HG03060 (cell line): ENCODE results near the gene ALKAL2.

Experiments
- ATAC-seq: cut with Tn5 transposase; IDR thresholded peaks from one replicate; pipeline ENCODE4 v1.9.1; 2021; ENCODE audit warnings: low read depth, moderate number of reproducible peaks; ENCODE audit not compliant: unreplicated experiment

Gene ALKAL2

DNA sequence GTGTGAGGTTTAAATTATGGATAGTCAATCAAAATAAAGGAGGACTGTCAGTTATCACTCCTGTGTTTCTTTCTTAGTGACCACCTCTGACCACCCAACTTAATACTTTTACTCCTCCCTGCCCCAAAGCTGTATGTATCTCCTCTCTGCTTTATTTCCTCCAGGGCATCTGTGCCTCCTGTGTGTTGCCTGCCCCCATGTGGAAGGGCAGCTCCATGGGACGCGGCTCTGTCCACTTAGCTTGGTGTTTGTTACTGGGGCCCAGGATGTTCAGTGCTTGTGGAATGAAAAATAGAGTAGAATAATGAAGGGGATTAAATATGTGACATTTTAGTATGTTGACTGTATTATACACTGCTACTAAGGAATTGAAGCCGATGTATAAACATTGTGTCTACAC, 13.4 kb downstream of the ALKAL2 start:
- ATAC-seq, result no peak

DNA sequence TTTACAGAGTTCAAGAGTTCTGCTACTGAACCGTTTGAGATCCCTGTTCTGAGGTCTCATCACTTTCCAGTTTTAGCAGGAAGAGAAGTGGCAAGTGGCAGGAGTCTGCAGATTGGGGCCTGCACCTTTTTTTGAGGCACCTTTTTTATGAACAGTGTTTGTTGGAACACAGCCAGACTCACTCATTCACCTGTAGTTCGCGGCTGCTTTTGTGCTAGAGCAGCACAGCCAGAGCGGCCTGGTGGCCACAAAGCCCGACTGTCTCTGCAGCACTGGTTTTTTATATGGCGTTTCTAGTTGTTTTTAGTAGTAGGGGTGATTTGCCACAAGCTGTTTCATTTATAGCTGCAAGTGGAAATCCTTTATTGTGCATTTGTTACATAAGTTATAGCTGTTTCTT, 14.6 kb downstream of the ALKAL2 start:
- no peak for ATAC-seq

GRCh38 chr2:271917-272316, 16.0 kb downstream of the ALKAL2 start:
- no peak for ATAC-seq

DNA sequence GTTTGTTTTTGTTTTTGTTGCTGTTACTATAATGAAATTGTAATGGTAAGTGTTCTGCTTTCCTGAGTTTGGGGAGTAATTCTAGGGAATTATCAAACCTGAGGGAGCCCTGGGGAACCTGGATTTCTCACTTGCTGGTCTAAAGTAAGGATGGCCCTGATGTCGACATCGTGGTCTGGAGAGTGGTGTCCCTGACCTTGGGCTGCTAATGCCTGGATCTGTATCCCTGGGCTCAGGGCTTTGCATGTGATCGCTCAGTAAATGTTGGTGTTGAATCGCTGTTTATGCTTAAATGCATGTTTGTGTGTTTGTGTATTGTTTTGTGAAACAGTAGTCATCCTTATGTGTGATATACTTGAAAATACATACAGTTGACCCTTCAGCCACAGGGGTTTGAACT, 17.0 kb downstream of the ALKAL2 start:
- no peak for ATAC-seq

GRCh38 chr2:269356-270030, 18.4 kb downstream of the ALKAL2 start:
- ATAC-seq, result no peak

DNA sequence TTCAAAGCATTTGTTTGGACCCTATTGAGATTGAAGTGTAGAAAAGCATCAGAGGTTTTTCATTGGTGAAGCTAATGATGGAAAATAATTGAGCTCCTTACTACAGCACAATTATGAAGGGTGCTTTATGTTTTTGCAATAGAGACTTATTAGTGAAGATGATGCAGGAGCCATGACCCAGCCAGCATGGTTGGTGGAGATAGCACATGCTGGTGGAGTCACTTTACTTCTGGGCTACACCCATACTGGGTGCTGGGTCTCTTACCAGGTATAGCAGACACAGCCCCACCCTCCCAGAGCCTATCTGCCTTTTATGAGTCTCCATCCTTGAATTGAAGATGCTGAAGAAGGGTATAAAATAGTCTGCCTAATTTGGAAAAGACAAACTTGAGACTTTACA, 19.6 kb downstream of the ALKAL2 start:
- no peak for ATAC-seq

DNA sequence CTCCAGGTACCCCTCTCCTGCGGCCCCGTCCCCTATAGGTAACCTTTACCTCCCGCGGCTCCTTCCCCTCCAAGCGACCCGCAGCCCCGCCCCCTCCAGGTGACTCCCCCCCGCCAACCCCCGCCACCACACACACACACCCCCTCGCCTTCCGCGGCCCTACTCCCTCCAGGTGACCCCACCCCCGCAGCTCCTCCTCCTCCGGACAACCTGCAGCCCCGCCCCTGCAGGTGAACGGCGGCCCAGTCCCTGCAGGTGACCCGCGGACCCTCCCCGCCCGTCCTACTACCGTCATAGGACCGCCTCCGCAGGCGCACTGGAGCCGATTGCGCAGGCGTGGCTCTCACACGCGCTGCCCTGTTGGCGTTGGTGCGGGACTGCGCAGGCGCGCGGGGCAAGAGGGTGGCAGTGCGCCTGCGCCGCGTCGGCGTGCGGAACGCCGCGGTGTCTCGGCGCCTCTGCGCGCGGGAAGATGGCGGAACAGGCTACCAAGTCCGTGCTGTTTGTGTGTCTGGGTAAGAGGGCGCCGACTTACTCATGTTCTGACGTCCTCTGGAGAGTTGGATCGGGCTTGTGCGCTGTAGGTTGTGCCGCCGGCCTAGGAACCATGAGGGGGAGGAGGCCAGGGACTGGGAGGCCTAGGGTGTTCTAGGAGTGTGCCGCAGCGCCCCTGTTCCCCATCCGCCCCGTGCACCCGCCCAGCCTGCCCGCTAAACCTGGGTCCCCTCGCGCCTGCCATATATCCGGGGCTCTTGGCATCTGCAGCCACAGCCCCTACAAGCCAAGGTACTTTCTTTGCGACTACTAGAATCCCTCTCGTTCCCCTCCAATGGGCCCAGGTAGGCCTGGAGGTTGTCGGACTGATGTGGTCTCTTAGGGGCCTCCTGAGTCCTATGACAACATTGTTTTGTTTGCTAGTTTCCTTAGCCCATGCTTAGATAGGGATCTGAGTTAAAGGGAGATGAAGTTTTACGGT, 23.1 kb downstream of the ALKAL2 start, which contains the start of gene ACP1:
TSS of gene ACP1 (plus strand) at position 455 of the 976 bp plus-strand sequence. CDS start at position 473, 18 bp downstream.
- peak; percentile 59 for ATAC-seq

DNA sequence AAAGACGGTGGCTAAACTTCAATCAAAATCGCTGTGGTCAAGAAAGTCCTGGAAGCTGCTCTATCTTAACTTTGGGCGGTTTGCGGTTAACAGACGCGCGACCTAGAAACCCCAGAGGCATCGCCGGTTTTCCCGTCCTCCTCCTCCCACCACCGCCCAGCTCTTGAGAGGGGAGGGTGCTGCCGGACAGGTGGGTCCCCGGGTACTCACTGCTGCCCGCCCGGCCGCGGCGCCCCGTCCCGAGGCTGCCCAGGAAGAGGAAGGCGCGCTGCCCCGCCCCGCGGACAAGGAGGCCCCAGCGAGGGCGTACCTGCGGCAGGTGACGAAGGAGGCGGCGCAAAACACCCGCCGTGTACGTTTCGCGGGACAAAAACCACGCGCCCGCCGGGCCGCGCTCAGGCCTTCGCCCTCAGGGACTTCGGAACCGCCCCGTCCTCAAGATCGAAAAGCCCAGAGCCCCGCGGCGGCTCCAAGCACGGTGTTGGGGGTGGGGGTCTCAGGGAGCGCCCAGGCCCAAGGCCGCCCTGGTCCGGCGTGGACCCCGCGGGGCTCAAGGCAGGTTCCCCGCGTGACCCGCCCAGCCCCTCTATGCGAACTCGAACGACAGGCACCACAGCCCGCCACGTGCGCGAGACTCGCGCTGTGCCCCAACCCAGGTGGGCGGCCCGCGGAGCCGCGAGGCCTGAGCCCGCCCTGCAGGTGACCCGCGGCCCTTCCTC, 24.0 kb downstream of the ALKAL2 start, which contains the start of gene SH3YL1:
TSS of gene SH3YL1 (minus strand) at position 259 of the 719 bp plus-strand sequence. CDS start at position 211, 48 bp downstream.
- no peak for ATAC-seq

DNA sequence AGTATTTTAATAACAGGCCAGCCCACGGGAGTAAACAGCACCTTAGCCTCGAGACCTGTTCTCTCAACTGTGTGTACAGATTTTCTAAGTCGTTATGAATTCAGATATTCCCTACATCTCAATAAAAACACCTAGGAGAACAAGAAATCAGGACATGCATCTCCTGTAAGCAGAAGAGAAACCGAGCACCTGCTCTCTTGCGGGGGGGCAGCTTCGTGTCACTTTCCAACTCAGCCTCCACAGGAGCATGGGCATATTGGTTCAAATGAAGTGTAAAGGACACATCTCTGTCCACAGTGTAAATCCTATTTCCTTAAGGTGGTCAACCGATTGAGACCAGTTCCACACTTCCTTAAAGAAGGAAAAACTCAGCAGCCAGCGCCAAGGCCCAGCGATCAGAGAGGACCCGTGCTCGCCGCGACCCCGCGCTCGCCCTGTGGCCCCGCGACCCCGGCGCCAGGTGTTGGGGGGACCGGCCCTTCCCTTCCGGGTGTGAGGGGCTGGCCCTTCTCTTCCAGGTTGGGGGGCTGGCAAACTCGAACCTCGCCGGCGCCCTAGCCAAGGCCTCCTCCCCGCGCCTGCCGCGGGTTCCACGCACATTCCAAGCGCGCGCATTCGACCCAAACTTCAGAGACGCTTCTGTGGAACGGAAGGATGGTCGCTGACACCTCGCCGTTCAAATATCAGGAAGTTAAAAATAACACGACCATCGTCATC, 24.7 kb downstream of the ALKAL2 start:
- ATAC-seq, result no peak

- no peak for ATAC-seq
Observed at GRCh38 chr2:262117-262516, 25.8 kb downstream of the ALKAL2 start.

- no peak for ATAC-seq
Observed at GRCh38 chr2:260507-261161, 27.3 kb downstream of the ALKAL2 start.

DNA sequence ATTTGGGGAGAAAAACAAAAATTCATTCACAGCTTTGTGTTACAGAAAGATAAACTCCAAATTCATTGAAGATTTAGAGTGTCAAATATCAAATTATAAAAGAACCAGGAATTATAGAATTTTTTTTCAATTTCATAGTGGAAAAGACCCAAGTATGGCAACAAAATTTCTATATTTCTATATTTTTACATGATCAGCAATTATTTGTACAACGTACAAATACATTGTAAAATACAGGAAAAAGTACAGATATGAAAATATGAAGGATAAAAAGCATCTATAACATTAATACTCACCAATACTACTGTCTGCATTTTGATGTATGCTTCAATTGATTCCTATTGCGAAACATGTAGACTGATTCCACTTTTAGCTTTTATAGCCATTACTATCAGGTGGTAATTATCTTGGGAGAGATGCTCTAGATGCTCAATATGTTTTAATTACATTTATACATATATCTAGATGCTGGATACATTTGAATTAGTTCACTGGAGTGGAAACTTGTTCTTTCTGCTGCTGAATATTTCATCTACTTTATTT, 28.0 kb downstream of the ALKAL2 start:
- ATAC-seq, result no peak

DNA sequence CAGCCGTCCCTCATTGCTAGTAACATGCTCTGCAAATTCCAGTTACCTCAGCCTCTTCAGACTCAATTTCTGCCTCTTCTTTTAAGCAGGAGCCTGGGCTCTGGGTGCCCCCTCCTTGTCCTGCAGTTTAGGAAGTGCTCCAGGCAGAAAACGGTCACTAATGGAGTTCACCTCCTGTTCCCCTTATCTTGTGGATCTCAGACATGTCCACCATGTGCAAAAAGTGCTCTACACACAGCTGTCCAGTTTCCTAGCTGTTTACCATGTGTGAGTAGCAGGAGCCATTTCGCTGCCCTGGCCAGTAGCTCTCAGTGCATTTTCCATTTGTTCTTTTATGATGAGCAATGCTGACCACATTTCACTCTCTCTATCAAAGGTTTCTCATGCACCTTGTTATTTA, 29.0 kb downstream of the ALKAL2 start:
- no peak for ATAC-seq

GRCh38 chr2:257842-258241, 30.0 kb downstream of the ALKAL2 start:
- ATAC-seq, result no peak

GRCh38 chr2:257429-257828, 30.5 kb downstream of the ALKAL2 start:
- ATAC-seq, result no peak

DNA sequence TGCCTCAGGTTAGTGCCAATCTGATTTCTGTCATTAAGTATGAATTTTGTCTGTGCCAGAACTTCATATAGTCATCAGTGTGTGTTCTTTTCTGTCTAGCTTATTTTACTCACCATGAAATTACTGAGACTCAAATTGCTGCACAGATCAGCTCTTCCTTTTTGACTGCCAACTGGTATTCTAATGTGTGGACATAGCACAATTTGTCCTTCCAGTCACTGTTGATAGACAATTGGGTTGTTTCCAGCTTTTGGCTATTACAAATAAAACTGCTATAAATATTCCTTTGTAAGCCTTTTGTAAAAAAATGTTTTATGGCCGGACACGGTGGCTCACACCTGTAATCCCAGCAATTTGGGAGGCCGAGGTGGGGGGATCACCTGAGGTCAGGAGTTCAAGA, 31.8 kb downstream of the ALKAL2 start:
- ATAC-seq, result no peak

- ATAC-seq, result no peak
Observed at GRCh38 chr2:255195-255594, 32.7 kb downstream of the ALKAL2 start.

DNA sequence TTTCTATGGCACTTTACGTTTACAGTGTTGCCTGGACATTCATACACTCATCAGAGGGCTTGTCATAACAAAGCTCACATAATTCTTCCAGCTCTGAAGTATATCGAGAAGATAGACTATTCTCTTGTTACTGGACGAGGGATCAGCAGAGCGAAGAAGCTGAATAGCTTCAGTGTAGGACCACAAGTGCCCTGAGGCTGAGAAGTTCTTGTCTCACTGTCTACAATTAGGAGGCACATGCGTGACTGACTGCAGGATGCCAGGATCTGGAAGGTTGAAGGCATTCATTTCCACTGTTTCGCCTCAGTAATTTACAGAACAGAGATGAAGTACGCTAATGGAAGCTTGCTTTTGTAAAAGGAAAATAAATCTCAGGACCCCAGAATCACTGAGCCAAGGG, 33.6 kb downstream of the ALKAL2 start:
- no peak for ATAC-seq

GRCh38 chr2:253202-253638, 34.7 kb downstream of the ALKAL2 start:
- ATAC-seq, result no peak
